ENCODE data around the gene PDGFC.

PDGFC gene

GRCh38 chr4:156751486-156751885 is 220.1 kb downstream of the PDGFC start:
- peak in 1 of 58 donors; percentile 4 for DNase-seq

GRCh38 chr4:156749426-156750403 is 221.9 kb downstream of the PDGFC start:
- no peak for DNase-seq

DNA sequence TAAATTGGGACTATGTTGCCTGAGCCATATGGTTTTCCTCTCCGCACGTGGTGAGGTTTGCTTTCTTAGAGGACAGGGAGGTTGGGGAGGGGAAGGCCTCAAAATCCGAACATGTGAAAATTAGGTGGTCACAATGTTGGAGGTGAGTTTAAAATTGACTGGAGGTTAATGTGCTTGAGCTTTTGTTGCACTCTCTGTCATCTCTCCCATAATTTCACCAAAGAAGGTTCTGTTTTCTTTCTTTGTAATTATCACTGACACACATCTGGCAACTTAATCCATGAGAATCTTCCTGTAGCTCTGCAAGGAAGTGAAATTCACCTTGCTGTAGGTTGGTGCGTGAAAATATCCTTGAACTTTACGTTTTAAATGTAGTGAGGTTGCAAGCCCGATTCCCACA is 225.5 kb downstream of the PDGFC start:
- peak in 1 of 58 donors; percentile 2 for DNase-seq

GRCh38 chr4:156738766-156739165 is 232.8 kb downstream of the PDGFC start:
- DNase-seq = no peak

DNA sequence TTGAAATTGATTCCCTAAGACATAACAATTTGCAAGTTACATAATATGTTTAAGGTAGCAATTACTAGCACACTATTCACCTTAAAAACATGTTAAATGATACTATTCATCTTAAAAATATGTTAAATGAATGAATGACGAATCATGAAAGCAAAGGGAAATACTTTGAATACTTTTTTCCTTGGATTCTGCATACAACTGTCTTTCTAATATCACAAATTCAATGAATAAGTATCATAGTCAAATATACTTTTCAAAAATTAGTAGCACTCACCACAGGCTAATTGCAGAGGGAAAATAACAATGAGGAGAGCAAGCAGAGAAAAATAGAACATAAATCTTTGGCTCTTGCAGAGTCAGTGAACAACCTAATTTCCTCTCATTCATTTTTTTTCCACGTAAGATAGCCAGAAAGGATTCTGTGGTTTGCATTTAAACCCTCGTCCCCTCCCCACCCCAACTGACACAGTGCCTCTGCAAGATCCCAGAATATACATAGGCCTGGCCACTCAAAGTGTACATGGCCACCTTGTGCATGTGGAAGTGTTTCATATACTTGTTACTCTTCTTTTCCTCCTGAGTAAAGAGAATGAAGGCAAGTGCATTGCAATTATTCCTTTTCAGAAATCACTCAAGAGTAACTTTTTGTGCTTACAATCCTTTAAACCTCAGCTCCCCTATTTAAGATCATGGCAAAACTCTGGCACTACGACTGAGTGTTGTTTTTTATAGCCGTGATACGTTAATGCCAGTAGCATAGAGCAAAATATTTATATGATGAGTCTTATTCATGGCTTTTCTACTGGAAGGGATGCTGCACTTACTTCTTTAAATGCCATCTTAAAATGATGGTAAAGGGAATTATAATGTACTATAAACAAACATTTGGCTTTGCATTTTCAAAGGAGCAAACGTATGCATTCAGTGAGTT is 236.4 kb downstream of the PDGFC start:
- DNase-seq = no peak

DNA sequence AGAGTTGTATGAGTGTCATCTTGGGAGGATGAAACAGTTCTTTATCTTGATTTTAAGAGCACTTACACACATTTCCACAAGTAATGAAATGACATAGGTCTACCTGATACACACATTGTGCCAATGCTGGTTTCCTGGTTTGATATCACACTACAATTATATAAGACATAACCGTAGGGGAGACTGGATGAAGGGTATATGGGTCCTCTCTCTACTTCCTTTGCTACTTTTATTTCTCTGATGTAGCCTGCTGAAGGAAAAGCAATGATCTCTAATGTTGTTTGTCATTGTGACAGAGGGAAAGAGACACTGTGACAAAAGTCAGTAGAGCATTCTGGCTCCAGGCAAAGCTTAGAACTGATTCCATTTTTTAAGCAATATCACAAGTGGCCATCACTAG is 238.0 kb downstream of the PDGFC start:
- DNase-seq = no peak

DNA sequence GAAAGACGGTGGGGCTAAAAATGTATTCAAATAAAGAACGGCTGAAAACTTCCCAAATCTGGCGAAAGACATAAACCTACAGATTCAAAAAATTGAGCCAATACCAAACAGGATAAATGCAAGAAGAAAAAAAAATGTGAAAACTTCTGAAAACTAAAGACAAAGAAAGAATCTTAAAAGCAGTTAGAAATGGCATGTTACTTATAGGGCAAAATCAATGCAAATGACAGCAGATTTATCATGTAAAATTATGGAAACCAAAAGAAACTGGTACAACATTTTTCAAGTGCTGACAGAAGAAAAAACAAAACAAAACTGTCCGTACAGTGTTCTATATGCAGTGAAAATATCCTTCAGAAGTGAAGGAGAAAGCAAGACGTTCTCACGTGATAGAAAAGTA is 239.0 kb downstream of the PDGFC start:
- DNase-seq = no peak

GRCh38 chr4:156729416-156729815 is 242.2 kb downstream of the PDGFC start:
- DNase-seq = no peak

DNA sequence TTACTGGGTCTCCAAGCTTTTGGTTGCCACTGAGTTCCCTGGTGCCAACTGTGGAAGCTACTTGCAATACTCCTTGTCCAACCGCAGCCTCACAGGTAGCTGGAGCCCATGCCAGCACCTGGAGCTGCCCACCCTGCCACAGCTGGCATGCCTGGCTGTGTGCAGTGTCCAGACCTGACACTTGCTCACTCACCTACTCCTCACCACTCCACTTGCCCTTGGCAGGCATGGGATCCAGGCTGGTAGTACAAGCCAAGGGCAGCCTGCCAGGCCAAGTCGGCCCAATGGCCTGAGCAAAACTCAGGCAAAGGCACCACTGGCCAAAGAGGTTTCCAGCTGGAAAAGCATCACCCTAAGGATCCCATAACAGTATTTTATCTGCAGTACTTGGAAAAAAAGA is 246.3 kb downstream of the PDGFC start:
- peak in 3 of 58 donors; percentile 2 to 16 (median 6) for DNase-seq

DNA sequence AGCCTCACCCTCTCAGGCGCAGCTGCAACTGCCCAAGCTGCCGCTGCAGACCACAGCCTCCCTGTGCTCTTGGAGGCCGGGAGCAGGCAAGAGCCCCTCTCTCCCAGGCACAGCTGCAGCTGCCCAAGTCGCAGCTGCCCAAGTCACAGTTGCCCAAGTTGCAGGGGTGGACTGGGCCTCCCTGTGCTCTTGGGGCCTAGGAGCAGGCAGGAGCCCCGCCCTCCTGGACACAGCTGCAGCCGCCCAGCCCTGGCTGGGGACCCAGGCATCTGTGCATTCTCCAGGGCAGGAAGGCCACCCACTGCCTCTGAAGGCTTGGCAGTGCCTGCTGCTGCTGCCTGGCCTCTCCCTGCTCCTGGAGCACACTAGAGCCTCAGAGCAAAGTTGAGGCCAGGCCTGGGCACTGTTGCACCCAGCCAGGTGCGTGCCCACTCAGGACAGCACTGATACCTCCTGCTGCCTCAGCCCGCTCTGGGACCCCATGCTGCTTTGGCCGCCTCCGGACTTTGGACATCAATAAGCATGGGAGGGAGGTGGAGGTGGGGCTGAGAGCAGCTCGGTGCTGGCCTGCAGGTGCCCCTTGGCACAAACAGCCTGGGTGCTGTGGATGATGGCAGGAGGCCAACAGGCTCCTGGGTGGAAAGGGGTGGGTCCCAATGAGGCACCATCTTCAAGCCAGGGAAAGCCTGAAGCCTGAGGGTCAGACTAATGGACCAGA is 247.5 kb downstream of the PDGFC start:
- no peak for DNase-seq

DNA sequence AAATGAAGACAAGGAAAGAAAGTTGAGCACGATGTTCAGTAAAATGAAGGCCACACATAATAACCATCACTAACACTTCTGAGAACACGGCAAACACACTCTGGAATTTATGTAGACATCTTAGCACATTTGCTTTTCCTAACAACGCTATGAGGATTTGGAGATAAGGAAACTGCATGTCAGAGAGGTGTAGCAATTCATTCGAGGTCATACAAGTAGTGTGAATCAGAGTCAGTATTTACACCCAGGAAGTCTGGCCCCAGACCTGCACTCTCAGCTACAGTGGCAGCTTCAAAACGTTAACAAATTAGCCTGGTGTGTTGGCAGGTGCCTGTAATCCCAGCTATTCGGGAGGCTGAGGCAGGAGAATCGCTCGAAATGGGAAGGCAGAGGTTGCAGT is 253.4 kb downstream of the PDGFC start:
- DNase-seq = no peak

DNA sequence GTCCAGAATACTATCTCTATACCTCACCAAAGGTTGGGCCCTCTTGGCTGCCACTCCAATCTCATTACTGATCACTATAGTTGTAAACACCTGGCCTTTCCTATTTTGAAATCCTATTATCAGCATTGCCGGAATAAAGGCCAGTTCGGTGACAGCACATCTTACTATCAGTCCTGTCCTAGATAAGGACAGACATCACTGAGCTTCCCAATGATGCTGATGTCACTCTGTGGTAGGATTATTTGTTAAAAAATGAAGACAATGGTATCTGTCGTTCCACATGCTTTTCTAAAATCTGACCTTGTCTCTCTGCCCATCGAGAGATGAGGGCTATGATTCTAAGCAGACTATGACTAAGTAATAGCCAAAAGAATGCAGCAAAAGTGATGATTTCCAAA is 260.4 kb downstream of the PDGFC start:
- no peak for DNase-seq
